IPS-NIHi11 (cell line): Measurements from ENCODE around the gene OR4X1.
"Not testable (repeated sequence)": the region's sequence is repeated elsewhere in the genome, so short reads cannot be mapped to it uniquely, and the experiment has no call there.

Experiments
- DNase-seq: peaks from one replicate; pipeline ENCODE4 v3.0.0; 2012; ENCODE audit warnings: mixed read lengths, low spot score

The OR4X1 gene, protein sequence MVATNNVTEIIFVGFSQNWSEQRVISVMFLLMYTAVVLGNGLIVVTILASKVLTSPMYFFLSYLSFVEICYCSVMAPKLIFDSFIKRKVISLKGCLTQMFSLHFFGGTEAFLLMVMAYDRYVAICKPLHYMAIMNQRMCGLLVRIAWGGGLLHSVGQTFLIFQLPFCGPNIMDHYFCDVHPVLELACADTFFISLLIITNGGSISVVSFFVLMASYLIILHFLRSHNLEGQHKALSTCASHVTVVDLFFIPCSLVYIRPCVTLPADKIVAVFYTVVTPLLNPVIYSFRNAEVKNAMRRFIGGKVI

DNA sequence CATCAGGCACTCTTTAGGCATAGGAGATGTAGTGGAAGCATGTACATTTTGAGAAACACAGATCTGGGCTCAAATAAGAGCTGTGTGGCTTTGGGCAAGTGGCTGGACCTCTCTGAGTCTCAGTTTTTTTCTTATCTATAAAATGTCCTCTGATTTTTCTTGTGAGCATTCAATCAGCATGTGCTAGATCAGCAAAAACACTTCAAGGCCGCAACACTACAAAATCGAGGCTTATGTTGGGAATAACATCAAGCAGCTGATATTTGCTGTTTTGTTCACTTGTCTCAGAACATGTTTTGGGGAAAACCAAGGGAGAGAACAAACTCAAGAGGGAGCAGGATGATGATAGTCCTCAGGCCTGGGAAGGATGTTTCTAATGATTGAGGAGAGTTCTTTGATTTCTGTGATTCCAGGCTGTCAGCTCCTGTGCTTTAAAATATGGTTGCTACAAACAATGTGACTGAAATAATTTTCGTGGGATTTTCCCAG lies at the start of gene OR4X1:
Gene OR4X1 (plus strand): TSS at position 439 of the 489 bp plus-strand sequence. CDS start 0 bp downstream, at position 439.
- no peak for DNase-seq

DNA sequence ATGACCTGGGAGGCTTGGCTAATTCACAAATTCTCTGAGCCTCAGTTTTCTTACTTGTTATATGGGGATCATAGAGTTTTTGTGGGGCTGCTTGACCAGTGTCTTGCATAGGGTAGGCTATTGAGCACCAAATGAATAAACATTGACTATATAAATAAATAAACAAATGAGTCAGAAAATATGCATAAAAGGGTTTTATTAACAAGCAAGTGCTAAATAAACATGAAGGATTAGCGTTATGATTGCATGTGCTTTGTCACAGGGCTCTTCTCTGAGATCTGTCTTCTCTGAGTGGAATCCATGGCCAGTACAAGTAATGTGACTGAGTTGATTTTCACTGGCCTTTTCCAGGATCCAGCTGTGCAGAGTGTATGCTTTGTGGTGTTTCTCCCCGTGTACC lies 47.2 kb upstream of the OR4X1 start, which contains the start of gene OR4B1:
Gene OR4B1 (plus strand): TSS at position 301 of the 400 bp plus-strand sequence. CDS start 0 bp downstream, at position 301.
- no peak for DNase-seq

DNA sequence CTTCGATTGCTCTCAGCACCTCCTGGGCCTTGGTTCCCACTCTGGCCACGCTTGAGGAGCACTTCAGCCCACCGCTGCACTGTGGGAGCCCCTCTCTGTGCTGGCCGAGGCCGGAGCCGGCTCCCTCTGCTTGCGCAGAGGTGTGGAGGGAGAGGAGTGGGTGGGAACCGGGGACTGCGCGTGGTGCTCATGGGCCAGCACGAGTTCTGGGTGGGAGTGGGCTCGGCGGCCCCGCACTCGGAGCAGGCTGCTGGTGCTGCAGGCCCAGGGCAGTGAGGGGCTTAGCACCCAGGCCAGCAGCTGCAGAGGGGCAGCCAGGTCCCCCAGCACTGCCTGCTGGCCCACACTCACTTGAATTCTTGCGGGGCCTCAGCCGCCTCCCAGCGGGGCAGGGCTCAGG lies 34.9 kb upstream of the OR4X1 start:
- no peak for DNase-seq

DNA sequence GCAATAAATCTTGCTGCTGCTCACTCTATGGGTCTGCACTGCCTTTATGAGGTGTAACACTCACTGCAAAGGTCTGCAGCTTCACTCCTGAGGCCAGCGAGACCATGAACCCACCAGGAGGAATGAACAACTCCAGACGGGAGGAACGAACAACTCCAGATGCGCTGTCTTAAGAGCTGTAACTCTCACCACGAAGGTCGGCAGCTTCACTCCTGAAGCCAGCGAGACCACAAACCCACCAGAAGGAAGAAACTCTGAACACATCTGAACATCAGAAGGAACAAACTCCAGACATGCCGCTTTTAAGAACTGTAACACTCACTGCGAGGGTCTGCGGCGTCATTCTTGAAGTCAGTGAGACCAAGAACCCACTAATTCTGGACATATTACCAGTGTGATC lies 33.6 kb upstream of the OR4X1 start:
- not testable (repeated sequence) for DNase-seq

DNA sequence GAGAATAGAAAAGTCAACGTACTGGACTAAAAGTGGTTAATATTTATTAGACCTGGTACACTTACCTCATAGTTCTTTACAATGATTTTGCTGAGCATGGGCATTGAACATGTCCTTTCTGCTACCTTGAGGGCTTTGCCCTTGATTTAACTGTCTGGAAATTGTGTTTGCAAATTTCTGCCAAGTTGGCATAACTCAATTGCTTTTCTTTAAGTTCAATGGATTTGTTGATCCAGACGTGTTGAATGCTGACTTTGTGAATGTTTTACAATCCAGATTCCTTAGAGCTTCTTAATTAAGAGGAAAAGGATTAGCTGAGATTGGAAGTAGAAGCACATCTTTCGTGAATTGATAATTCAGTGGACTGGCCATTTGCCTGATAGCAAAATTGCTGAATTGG lies 25.9 kb upstream of the OR4X1 start:
- DNase-seq = no peak

DNA sequence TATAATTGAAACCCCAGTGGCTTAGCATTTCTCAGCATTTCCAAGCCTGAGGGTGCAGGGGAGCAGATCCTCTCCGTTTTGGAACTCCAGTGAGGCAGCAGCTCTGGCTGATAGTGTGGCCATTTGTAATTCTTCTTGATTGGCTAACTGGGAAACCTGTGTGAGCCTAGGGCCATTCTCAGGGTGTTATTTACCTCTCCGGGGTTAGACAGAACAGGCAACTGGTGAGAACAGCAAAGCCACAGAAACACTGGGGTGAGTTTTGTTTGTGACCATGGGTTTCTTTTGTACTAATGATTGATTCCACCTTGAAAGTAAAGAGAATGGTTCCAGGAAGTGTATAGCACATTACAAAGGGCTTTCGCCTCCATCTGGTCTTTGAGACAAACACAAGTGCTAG lies 21.2 kb upstream of the OR4X1 start:
- no peak for DNase-seq

DNA sequence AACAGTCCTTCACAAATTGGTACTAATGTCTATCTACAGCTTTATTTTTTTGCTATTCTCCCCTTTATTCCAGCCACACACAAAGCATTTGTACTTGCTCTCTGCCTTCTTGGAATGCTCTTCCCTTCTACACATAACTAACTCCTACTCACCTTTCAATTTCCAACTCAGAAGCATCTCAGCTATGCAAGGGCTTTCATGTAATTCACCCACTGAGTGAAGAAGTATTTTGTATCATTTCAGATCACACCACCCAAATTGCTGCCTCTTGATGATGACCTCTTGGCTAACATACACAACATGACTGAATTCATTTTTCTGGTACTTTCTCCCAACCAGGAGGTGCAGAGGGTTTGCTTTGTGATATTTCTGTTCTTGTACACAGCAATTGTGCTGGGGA lies 18.9 kb upstream of the OR4X1 start, which contains the start of gene OR4X2:
Gene OR4X2 (plus strand): TSS at position 301 of the 400 bp plus-strand sequence. CDS start 0 bp downstream, at position 301.
- no peak for DNase-seq

DNA sequence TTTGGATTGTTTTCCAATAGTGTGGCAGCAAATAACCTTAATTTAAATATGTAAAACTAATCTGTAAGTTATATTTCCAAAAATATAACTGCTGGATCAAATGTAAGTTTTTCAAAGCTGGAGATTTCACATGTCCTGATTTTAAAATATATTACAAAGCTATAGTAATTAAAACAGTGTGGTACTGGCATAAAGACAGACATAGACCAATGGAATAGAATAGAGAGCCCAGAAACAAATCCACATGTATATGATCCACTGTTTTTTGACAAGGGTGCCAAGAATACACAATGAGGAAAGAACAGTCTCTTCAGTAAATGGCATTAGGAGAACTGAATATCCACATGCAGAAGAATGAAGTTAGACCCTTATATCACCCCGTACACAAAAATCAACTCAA lies 14.8 kb upstream of the OR4X1 start:
- DNase-seq = no peak

DNA sequence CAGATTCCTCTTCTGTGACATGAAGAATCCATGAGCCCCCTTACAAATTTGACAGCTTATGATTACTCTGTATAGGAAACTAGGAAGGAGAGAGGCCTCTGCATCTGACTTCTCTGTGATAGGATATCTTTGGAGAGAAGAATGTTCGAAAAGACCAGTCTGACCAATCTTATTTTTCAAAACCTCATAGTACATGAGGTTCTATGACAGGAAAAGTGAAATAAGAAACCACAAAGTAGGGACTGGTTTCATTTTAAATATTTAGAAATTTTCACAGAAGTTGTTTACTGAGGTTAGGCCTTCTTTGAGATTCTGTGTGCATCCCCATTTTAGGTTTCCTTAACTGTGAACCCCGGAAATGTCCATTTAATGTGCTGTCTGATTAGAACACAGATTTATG lies 2.1 kb upstream of the OR4X1 start:
- no peak for DNase-seq

DNA sequence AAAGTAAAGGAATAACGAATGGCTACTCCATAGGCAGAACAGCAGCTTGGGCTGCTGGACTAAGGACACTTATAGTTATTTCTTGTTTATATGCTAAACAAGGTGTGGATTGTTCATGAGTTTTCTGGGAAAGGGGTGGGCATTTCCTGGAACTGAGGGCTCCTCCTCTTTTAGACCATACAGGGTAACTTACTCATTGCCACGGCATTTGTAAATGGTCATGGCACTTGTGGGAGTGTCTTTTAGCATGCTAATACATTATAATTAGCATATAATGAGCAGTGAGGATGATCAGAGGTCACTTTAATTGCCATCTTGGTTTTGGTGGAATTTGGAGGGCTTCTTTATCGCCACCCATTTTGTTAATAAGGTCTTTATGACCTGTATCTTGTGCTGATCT lies 7.0 kb downstream of the OR4X1 start:
- DNase-seq = no peak

DNA sequence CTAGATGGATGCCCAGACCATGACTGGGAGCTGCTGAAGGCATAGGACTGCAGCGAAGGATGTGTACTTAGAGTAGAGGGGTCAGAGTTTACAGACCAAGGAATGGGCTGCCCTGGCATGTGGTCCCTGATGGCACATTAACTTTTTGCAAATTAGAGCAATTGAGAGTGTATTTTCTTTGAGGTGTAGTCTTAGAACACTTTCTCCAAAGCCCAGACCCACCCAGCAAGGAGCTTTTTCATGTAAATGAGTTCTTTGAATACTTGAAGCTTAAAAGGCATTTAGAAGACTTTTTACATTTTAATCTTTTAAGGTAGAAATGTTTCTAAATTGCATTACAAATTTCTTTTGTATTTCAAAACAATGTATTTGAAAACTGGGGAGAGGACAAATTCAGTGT lies 8.9 kb downstream of the OR4X1 start:
- no peak for DNase-seq

DNA sequence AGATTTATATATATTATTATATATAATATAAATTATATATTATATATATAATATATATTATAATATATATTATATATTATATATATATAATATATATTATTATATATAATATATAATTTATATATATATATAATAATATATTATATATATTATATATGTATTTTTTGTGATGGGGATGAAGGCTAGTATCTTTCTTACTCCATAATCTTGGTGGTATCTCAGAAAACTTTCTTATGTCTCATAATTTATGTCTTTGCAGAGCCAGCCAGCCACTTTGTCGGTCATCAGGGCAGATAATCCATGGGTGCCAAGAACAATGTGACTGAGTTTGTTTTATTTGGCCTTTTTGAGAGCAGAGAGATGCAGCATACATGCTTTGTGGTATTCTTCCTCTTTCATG lies 42.3 kb downstream of the OR4X1 start, which contains the start of gene OR4S1:
Gene OR4S1 (plus strand): TSS at position 301 of the 400 bp plus-strand sequence. CDS start 0 bp downstream, at position 301.
- DNase-seq = no peak

DNA sequence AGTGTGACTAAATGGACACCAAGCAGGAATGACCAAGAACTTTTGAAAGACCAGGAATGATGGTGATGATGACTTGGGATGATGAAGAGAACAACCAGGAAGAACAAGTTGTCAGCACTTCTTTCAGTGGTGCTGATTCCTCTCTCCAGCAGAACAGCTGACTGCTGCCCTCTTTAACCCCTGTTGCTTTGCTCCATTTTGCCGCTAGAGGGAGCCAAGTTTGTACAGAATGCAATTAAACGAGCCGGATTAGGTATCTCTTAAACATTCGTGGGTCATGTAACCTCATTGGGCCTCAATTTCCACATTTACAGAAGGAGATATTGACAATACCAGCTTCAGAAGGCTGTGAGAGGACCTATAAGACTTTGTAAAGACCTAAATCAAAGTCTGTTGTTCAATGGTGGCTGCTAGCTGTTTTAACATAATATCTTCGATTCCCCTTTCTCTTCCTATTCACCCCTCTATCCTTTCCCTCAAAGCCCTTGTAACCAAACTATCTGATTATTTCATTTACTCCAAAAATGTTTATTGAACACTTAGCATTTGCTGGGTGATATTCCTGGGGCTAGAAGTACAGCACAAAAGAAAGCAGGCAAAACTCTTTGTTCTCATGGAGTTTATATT lies 44.2 kb downstream of the OR4X1 start:
- peak; percentile 48 for DNase-seq

DNA sequence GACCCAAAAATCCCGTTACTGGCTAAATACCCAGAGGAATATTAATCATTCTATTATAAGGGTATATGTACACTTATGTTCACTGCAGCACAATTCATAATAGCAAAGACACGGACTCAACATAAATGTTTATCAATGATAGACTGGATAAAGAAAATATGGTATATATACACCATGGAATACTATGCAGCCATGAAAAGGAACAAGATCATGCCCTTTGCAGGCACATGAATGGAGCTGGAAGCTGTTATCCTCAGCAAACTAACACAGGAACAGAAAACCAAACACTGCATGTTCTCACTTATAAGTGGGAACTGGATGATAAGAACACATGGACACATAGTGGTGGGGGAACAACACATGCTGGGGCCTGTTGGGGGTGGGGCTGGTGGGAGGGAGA lies 49.9 kb downstream of the OR4X1 start:
- not testable (repeated sequence) for DNase-seq
